HG03354 (cell line): Measurements from ENCODE around the gene CHML.
A peak's percentile ranks its signal among the peaks of the same experiment; 100 is the strongest.

Experiments
- ATAC-seq: cut with Tn5 transposase; IDR thresholded peaks from one replicate; pipeline ENCODE4 v1.9.1; 2021; ENCODE audit warnings: mild to moderate bottlenecking; ENCODE audit not compliant: unreplicated experiment, poor library complexity, severe bottlenecking

The CHML gene

DNA sequence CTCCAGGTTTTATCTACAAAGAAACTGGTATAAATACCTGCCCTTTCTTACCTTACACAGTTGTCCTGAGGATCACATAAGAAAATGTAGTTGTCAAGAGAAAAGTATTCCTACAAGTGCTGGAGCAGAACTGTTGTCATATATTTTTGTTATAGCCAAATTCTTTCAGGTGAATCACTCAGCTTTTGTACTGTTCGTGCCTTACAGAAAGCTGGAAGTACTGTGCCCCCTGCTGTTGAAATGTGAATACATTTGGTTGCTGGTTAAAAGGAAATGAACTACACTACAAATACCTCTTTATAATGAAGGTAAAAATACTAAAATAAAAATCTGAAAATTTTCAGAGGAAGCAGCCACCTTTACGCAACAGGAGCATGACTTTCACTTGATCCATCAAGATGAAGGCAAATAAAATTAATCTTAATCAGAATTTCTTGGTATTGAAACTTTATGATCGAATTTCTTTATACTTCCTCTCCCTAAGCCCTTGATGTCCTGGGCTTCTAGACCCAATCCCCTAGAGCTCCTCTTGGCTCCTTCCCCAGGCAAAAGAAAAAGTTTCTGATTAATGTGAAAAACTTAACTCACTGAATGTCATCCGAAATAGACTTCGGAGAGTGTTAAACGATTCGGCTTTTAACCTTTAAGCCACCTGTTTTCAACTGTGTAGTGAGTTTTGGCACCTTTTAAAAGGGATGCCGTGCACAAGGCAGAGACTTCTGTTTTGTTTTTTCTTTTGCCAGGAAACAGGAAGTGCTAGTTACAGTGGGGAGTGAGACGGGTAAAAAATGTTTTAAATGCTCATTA lies 12.5 kb downstream of the CHML start:
- peak; percentile 92 for ATAC-seq

DNA sequence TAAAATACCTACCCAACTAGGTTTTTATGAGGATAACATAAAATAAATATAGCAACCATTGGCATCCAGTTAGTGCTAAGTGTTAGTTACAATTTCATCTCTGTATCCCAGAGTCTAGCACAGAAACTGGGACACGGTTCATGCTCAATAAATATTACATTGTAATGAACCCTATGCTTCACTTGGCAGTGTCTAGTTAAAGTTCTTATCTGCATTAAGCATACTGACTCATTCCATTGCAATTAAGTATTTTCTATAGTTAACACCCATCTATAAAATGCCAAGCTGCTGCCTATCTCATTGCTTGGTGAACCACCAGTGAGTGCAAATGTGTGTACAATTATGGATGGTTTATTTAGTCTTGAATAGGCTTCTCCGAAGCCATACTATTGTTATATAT lies 15.2 kb downstream of the CHML start:
- no peak for ATAC-seq

DNA sequence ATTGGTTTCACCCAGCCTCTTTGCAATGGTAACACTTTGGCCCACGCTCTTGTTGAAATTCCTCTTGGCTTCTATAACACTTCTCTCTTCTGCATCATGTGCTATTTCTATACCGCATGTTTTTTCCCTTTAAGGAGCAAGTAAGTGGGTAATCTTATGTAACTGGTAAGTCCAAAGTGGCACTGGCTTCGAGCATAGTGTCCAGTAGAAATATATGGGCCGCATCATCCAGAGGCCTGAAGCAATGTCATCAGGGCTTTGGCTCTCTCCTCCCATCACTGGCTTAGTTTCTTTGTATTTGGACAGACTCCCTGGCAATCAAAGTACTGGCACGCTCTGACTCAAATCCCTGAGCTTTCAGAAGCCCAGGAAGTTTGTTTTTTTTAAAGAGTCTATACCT lies 17.5 kb downstream of the CHML start:
- no peak for ATAC-seq

DNA sequence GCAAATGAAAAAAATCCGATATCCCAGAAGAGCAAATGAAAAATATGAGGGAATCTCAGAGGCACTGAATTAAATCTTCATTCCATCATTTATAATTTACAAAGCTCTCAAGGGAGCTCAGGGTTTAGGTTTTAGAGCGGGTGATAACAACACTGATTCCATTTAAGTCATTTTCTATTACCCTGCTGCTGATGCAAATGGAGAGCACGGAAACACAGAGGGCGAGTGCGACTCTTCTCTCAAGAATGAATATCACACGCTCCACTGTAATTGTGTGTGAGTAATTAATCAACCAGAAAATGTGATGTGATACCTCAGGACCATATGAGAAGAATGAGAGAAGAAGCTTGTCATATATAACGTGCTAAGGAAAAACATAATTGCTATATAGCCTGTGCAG lies 22.7 kb downstream of the CHML start:
- ATAC-seq, result no peak

DNA sequence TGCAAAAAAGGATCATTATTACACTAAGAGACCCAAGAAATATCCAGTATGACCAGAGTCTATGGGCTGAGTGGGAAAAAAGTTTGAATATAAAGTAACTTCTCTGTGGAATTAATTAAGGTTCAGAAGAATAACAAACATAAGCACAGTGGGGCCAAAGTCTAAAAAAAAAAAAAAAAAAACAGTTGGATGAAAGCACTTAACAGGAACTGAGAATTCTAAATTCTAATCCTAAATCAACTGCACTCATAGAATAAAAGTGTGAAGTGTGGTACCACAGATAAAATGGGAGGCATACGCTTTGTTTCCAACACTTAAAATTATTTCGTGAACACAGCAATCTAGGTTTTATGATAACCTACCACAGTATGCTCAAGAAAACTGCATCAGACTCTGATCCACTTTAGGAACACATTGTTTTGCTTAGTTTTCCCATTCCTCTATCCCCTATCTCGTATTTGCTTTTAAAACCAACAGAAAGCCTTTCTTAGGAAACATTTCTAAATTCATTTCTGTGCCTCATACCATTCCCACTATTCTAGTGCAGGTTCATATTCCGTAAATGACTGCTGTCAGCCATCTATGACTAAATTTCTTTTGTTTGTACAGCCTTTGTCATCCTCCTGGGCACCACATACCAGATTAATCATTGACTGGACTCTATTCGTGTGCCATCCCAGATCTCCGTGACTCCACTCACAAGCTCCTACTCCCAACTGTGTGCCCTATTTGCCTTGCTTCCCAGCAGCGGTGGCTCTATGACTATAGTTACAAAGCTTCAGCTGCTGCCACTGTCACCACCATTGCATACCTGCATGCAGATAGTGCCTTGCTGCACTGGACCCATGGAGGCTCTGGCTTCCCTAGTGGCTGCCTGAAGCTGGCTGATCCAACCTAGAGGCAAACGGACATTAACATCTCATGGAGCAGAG lies 24.9 kb downstream of the CHML start:
- ATAC-seq, result no peak

DNA sequence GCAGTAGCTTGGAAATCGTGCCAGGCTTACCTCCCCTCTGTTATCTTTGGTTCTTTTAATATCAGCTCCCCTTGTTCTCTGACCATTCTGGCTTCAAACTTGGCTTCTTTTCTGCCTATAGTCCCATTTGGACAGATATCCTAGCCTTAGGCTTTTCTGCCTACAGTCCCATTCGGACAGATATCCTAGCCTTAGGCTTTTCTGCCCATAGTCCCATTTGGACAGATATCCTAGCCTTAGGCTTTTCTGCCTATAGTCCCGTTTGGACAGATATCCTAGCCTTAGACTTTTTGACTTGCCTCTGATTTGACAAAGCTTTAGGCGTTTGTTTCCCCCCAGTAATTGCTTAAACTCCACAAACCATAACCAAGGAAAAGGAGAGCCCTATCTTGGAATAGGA lies 25.6 kb downstream of the CHML start:
- ATAC-seq, result no peak

DNA sequence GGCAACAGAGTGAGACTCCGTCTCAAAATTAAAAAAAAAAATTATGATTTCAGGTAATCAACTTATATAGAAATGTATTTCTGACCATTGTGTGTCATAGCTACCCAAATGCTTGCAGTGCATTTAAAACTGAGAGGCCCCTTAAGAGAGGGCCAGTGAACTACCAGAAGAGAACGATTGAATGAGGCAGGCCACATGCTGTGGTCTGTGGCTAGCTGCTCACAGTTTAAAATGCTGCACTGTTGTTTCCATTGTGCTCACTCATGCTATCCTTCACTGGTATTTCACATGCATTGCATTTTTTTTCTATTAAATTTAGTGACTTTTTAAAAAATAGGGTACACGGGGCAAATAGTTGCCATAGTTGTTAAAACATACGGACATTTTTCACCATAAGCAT lies 26.0 kb downstream of the CHML start:
- ATAC-seq, result no peak

DNA sequence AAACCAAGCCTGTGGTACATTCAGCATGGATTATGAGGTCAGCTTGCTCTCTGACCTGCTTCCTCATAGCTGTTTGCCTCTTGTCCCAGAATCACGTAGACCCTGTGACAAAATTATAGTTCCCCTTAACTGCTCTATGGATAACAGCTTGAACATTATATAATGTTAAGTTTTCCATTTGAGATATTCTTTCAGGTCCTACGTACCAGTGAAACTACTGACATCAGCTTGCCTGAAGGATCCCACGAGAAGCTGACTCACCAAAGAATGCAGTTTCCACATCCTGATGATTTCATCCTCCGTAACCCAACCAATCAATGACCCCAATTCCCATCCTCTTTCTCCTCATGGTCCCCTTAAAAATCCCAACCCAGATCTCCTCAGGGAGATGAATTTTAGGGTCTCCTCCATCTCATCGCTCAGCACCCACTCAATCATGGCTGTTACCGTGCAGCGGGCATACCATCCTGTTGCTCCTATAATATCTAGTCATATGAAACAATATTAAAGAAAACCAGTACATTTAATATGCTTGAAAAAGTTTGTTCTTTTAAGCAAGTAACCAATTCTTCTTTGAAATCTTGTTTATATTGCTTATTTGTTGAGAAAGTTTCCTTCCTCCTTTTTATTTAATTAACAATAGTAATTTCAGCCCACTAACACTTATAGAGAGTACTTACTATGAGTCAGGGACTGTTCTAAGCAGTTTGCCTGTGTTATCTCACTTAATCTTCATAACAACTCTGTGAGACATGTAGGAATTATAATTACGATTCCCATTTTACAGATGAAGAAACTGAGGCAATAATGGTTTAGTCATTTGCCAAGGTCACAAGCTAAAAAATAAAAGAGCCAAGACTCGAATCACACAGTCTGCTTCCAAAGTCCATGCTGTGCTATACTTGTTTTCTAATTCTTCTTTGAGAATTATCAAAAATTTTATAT lies 27.4 kb downstream of the CHML start:
- no peak for ATAC-seq

DNA sequence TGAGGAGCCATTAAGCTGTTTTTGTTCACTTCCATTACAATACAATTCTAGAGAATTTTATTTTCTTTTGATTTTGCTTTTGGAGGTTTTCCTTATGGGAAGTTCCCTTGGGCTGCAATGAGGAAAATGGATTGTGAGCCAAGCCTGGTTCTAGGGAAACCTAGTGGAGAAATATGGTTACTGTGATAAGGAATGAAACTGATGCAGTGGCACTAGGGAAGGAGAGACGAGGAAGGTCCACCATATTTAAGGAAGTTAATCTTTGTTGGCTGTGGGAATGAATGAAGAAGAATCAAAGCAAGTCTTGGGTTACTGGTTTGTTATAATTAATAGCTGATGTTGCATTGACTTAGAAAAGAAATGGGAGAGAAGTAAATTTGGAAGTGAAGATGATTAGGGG lies 28.4 kb downstream of the CHML start:
- no peak for ATAC-seq

DNA sequence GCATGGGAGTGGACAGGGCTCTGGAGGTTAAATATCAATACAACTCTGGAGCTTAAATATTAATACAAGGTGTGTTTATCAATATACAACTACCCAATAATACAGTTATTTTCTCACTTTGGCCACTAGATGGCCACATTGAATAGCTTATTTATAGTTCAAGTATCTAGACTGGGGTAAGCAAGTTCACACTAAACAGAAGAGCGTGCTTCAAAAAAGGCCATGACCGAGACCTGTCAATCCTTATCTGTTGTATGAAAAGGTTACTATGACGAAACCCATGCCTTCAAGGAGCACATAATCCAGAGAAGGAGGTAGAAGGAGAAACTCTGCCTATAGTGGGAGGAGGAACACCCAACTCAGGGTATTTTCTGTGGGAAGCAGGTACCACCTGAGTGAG lies 29.1 kb downstream of the CHML start:
- peak; percentile 96 for ATAC-seq

DNA sequence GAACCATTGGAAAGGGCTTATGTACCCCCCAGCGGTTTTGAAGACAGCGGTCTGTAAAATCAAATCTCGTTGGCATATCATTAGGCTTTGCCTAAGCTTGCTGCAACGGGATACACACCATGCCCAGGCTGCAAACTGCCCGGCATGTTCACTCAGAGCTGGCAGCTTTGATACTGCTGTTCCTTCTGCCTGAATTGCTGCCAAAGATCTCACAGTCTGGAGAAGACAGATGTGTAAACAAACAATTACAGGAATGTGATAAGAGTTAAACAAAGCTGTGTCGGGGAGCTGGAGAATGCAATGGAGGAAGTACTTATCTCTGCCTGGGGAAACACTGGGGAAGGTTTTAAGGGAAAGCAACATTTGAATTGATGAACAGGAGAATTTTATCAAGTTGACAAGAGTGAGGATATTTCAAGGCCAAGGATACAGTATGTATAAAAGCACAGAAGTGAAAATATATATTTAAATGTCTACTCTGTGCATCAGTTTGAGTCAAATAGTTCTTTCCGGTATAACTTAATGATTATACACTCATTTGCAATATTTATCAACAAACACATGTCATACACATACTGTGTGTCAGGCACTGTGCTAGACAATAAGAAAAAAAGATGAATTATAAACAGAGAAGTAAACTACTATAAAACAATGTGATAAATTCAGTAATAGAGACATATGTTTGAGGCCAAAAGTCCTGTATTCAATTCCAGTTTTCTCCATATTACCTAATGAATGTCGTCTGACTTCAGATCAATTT lies 29.9 kb downstream of the CHML start:
- no peak for ATAC-seq

DNA sequence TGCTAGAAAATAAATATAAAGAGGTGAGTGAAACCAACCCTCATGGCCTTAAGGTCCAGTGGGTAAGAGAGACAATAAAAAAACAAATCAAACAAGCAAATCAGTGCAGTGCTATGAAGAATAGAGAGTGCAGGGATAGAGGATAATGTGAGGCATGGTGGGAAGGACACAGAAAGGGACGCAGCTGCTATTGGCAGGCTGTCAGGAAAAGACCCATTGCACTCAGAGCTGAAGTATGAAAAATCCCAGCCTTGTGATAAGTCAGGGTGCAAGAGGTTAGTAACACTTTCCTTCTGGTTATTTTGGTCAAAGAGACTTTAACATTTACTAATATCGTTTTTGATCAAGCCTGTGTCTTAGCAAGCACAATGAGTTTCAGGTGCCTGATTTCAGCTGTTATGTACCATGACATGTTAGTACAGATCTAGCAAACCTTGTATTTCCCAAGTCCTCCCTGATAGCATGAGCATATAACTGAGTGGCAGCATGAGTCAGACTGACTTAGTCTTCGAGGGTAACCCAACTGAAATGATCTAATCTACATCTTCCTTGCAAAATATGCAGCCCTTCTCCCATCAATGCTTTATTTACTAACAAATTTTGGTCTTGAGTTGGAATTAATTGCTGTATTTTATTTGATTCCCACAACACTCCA lies 31.7 kb downstream of the CHML start:
- ATAC-seq, result no peak

DNA sequence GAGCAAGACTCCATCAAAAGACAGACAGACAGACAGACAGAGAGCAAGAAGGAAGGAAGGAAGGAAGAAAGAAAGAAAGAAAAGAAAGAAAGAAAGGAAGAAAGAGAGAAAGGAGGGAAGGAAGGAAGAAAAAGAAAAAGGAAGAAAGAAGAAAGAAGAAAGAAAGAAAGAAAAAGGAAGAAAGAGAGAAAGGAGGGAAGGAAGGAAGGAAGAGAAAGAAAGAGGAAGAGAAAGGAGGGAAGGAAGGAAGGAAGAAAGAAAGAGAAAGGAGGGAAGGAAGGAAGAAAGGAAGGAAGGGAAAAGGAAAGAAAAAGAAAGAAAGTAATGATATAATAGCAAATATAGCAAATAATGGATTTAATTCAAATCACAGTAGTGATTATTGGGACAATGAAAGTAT lies 32.7 kb downstream of the CHML start:
- ATAC-seq, result no peak

DNA sequence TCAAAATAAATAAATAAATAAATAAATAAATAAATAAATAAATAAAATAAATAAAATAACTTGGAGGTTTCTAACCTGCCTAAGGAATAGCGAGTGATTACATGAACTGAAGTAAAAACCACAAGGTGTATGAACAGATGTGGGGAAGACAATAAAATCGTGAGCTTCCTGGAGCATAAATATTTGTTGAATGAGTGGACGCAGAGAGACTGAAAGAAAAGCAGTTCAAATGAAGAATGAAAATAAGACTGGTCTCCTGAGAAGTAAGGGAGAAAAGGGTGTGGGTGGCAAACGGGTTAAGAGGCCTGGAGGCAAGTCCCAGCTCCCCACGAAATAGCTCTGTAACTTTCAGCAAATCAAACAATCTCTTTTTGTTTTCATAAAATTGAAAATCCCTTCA lies 33.6 kb downstream of the CHML start:
- no peak for ATAC-seq

DNA sequence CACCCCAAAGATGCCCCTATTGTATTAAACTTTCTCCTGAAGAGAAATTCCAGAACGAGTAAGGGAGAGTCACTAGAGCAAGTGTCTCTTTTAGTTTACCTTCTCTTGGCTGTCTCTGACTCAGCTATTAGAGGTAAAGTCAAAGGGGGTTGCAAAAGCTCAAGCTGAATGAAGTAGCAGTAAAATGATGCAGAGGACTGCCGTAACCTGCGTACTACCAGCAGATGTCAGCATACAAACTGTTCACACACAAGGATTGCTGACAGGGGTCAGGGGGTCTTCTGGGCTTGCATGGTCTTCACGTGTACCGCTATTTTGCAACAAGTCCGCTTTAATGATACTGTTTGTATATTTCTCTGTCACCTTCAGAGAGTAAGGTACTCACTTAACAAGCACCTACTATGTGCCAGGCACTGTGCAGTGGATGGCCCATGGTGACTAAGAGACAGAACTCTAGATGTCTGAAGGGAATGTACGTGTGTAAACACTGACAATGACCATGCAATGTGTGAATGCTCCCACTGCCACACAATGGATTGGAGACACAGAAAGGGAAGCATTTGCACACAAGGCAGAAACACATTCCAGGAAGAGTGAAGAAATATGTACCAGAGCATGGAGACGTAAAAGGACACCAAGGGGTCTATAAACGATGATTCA lies 34.9 kb downstream of the CHML start:
- no peak for ATAC-seq

DNA sequence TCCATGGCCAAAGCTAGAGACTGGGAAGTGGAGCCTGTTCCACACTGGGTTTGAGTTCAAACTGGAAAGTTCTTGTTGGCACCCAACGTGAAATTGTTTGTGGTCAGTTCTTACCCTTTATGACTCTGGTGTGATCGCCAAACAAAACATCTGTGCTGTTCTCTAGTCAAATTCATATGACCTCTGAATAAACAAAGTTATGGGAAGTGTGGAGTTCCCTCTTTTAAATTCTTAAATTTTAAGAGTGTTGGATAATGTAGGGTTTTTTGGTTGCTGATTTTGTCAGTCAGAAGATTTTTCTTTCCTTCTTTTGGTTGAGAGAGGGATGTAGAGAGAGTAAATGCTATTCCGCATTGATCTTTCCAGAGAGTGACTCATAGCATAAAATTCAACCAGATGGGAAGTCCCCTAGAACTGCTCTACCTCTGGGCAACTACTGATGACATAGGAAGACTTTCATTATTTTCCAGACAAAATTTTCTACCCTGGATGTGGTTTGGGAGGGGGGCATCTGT lies 36.4 kb downstream of the CHML start:
- ATAC-seq, result no peak

DNA sequence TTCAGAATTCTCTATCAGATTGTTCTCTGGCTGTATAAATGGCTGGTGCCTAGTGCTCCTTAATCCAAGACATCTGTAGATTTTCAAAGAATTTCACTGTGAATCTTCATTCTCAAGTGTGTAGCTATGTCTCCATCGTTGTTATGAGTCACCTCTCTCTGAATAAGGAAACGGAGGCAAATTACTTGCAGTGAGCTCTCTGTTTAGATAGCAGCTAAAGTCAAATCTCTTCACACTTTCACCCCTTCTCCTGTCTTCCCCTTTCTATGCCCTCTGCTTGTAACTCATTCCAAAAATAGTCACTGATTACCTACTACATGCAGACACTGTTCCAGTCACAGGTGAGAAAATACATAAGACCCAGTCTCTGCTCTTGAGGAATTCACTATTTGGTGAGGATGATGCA lies 39.7 kb downstream of the CHML start:
- peak; percentile 82 for ATAC-seq

DNA sequence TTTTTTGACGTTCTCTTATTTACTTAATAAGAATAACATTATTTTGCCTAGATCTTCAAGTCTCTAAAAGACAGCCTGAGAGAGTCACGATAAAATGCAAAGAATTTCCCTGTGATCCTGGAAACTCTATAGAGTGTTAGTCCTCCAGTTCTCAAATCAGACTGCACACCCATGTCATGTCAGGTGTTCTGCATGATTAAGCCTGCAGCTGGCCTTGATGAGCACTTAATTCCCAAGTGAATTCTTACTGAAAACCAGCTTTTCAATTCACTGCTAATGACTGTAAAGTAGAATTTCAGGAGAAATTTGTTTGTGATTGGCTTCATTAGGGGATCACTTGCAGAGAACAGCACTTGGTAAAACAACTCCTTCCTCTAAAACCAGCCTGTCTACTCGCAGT lies 41.9 kb downstream of the CHML start:
- peak; percentile 34 for ATAC-seq
